ENCODE data around the gene KLHL3.

Gene KLHL3

GRCh38 chr5:137636830-137637714, 98.8 kb downstream of the KLHL3 start:
- TF ChIP-seq, protein P1, sequence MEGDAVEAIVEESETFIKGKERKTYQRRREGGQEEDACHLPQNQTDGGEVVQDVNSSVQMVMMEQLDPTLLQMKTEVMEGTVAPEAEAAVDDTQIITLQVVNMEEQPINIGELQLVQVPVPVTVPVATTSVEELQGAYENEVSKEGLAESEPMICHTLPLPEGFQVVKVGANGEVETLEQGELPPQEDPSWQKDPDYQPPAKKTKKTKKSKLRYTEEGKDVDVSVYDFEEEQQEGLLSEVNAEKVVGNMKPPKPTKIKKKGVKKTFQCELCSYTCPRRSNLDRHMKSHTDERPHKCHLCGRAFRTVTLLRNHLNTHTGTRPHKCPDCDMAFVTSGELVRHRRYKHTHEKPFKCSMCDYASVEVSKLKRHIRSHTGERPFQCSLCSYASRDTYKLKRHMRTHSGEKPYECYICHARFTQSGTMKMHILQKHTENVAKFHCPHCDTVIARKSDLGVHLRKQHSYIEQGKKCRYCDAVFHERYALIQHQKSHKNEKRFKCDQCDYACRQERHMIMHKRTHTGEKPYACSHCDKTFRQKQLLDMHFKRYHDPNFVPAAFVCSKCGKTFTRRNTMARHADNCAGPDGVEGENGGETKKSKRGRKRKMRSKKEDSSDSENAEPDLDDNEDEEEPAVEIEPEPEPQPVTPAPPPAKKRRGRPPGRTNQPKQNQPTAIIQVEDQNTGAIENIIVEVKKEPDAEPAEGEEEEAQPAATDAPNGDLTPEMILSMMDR (IDR thresholded peaks at IDR 0.05; ENCODE audit: low read depth, low read length, missing control alignments), result no peak
- no peak for DNase-seq (ENCODE audit: low read depth)
- H3K4me3 ChIP-seq (ENCODE audit: low read depth, low read length), result no peak overlapping the region

- no peak overlapping the region for H3K4me3 ChIP-seq (ENCODE audit: low read depth, low read length)
- no peak for DNase-seq (ENCODE audit: low read depth)
- TF ChIP-seq, protein P1 (IDR thresholded peaks at IDR 0.05; ENCODE audit: low read depth, low read length, missing control alignments), result no peak
Measured at GRCh38 chr5:137636099-137636498, 99.8 kb downstream of the KLHL3 start.

- TF ChIP-seq, protein P1 (IDR thresholded peaks at IDR 0.05; ENCODE audit: low read depth, low read length, missing control alignments), result no peak
- H3K4me3 ChIP-seq (ENCODE audit: low read depth, low read length), result no peak overlapping the region
- DNase-seq (ENCODE audit: low read depth), result no peak
Measured at GRCh38 chr5:137635521-137635921, 100.4 kb downstream of the KLHL3 start.

- TF ChIP-seq, protein P1 (IDR thresholded peaks at IDR 0.05; ENCODE audit: low read depth, low read length, missing control alignments), result no peak
- no peak for DNase-seq (ENCODE audit: low read depth)
- no peak overlapping the region for H3K4me3 ChIP-seq (ENCODE audit: low read depth, low read length)
Measured at GRCh38 chr5:137633896-137634295, 102.0 kb downstream of the KLHL3 start.

DNA sequence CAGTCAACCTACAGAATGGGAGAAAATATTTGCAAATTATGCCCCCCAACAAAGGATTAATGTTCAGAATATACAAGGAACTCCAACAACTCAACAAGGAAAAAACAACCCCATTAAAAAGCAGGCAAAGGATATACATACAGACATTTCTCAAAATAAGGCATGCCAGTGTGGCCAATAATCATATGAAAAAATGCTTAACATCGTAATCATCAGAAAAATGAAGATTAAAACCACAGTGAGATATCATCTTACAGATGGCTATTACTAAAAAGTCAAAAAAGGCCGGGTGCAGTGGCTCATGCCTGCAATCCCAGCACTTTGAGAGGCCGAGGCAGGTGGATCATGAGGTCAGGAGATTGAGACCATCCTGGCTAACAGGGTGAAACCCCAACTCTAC, 103.2 kb downstream of the KLHL3 start:
- TF ChIP-seq, protein P1 (IDR thresholded peaks at IDR 0.05; ENCODE audit: low read depth, low read length, missing control alignments), result no peak
- DNase-seq (ENCODE audit: low read depth), result no peak
- H3K4me3 ChIP-seq (ENCODE audit: low read depth, low read length), result no peak overlapping the region

- H3K4me3 ChIP-seq (ENCODE audit: low read depth, low read length), result no peak overlapping the region
- TF ChIP-seq, protein P1 (IDR thresholded peaks at IDR 0.05; ENCODE audit: low read depth, low read length, missing control alignments), result no peak
- DNase-seq (ENCODE audit: low read depth), result no peak
Measured at GRCh38 chr5:137631453-137631852, 104.4 kb downstream of the KLHL3 start.

GRCh38 chr5:137630972-137631370, 104.9 kb downstream of the KLHL3 start:
- TF ChIP-seq, protein P1 (IDR thresholded peaks at IDR 0.05; ENCODE audit: low read depth, low read length, missing control alignments), result no peak
- no peak overlapping the region for H3K4me3 ChIP-seq (ENCODE audit: low read depth, low read length)
- DNase-seq (ENCODE audit: low read depth), result no peak

Data from GM12864 (cell line).